Common myeloid progenitor, CD34-positive (primary cell): Measurements from ENCODE around the gene PIP5K1C.

Experiments used
- CTCF ChIA-PET: fragments of 350-600 bp; sonication (Branson Sonifier 250); formaldehyde crosslinking; loops from one replicate; lab custom pipeline; 2021; ENCODE audit warnings: antibody characterized with exemption; lab: Charles Lee
- POLR2A ChIA-PET: fragments of 350-600 bp; sonication (Branson Sonifier 250); formaldehyde crosslinking; loops from one replicate; lab custom pipeline; 2021; ENCODE audit warnings: antibody characterized with exemption; lab: Charles Lee
- DNase-seq, 3 donors: peaks; one replicate each; pipeline versions ENCODE4 v3.0.0 to v3.0.0-alpha.2; 2013
- H3K27ac ChIP-seq, 2 experiments: 1 replicate in 1 of 2; 2 replicates in 1 of 2; pipeline ENCODE4 v1.7.0; 2013; ENCODE audit warnings: inconsistent platforms in 2 of 2, low read length in 2 of 2, mild to moderate bottlenecking in 2 of 2, low read depth in 1 of 2, moderate library complexity in 1 of 2; ENCODE audit not compliant: severe bottlenecking in 2 of 2, insufficient read depth in 1 of 2, poor library complexity in 1 of 2
- H3K27me3 ChIP-seq, 5 experiments: replicated peaks in 2 of 5; 1 replicate in 3 of 5; 2 replicates in 2 of 5; pipeline versions ENCODE4 v1.6.1 to v1.7.0; 2013; ENCODE audit warnings: low read length in 4 of 5, mild to moderate bottlenecking in 2 of 5, moderate library complexity in 2 of 5, inconsistent platforms in 1 of 5; ENCODE audit not compliant: insufficient read depth in 5 of 5, control insufficient read depth in 4 of 5
- H3K36me3 ChIP-seq, 4 experiments: 1 replicate in 2 of 4; 2 replicates in 2 of 4; pipeline versions ENCODE4 v1.6.1 to v1.7.0; 2013; ENCODE audit warnings: low read length in 3 of 4, control low read depth in 1 of 4, mild to moderate bottlenecking in 1 of 4; ENCODE audit not compliant: control insufficient read depth in 4 of 4, insufficient read depth in 4 of 4
- H3K4me1 ChIP-seq, 4 experiments: 1 replicate in 3 of 4; 2 replicates in 1 of 4; pipeline versions ENCODE4 v1.6.1 to v1.7.1; 2013; ENCODE audit warnings: low read length in 3 of 4, mild to moderate bottlenecking in 3 of 4, control low read depth in 1 of 4, inconsistent platforms in 1 of 4, moderate library complexity in 1 of 4; ENCODE audit not compliant: control insufficient read depth in 4 of 4, insufficient read depth in 4 of 4; ENCODE audit errors: control extremely low read depth in 1 of 4
- H3K4me3 ChIP-seq, 7 experiments: 1 replicate in 4 of 7; 2 replicates in 3 of 7; pipeline versions ENCODE4 v1.5.1 to v1.7.0; 2013; ENCODE audit warnings: mild to moderate bottlenecking in 7 of 7, low read length in 6 of 7, moderate library complexity in 6 of 7, inconsistent platforms in 2 of 7, low read depth in 2 of 7, control low read depth in 1 of 7; ENCODE audit not compliant: insufficient read depth in 4 of 7, control insufficient read depth in 1 of 7; ENCODE audit errors: extremely low read depth in 1 of 7
- H3K9me3 ChIP-seq, 5 experiments: 1 replicate in 4 of 5; 2 replicates in 1 of 5; pipeline versions ENCODE4 v1.6.1 to v1.7.1; 2013; ENCODE audit warnings: low read length in 4 of 5, mild to moderate bottlenecking in 2 of 5, inconsistent platforms in 1 of 5, low read depth in 1 of 5, moderate library complexity in 1 of 5; ENCODE audit not compliant: control insufficient read depth in 4 of 5, insufficient read depth in 2 of 5; ENCODE audit errors: control extremely low read depth in 1 of 5
- WGBS: methylation state at CpG from one replicate; pipeline ENCODE4 v1.1.5; 2013; ENCODE audit not compliant: insufficient coverage; 5-methylcytosine and 5-hydroxymethylcytosine counted together

The PIP5K1C gene

DNA sequence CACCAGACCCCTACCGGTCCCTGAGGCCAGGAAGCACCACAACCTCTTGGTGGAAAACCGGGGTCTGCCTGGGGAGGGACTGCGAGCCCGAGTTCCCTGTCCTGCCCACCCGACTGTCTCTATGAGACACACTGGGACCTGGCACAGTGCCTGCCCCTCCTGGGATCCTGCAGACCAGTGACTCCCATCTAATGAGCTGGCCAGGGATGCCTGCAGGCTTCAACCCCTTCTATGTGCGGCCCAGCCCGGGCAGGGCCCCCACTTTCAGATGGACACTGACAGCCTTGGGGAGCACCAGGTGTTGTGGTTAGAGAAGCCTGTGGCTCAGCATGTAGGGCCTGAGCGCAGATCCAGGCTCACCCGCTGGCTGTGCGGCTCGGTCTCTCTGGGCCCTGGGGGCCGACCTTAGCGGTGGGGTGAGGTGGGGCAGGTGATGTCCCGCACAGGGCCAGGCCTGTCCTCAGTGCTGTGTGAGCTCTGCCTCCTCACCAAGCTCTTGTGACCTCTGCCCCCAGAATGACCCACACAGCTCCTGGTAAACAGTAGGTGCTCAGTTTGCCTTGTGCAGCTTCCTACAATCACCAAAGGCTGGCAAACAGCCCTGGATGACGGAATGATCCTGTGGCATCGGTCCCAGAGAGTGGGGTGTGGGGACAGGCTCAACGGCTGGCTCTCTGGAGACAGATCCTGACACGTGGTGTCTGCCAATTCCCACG is 55.8 kb downstream of the PIP5K1C start:
- CTCF ChIA-PET: no interaction called here
- Histone ChIP-seq H3K27ac (no peak overlapping the region), H3K4me3 (no peak overlapping the region), H3K27me3 (no peaks in the 10 kb centered on the region), H3K4me1 (no peaks in the 10 kb centered on the region), H3K36me3 (peaks cover 0 to 41% (median 27%) of the 10 kb centered on the region in 4 experiments), H3K9me3 (no peaks in the 10 kb centered on the region)
- no peak for DNase-seq
- 98% methylated on average over 10 of the region's 19 CpGs for WGBS
- POLR2A ChIA-PET: no interaction called here

DNA sequence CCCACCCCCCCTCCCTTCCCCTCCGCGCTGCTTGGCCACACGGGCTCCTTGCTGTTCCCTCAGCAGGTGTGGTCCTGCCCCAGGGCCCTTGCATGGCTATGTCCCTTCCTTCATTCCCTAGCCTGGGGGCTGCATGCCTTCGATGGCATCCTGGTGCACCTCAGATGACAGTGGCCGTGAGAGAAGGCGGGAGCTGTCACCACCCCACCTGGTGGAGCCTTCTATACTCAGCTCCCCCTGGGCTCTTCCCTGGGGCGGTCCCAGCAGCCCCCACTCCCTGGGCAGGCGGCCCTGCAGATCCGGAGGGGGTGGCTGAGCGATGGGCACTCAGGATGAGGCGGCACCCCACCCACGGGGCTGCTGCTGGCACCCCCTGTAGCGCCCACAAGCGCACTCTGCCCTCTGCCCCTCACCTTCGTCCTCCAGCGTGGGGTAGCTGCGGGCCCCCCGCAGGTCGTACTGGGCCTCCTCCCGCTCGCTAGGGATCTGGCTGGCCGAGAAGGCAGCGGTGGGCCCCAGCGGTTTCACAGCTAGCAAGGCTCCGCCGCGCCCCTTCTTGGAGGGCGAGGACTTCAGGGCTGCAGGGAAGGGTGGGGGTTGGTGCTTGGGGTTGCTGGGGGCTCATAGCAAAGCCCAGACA is 56.5 kb downstream of the PIP5K1C start:
- 96% methylated on average over 26 of the region's 28 CpGs for WGBS

DNA sequence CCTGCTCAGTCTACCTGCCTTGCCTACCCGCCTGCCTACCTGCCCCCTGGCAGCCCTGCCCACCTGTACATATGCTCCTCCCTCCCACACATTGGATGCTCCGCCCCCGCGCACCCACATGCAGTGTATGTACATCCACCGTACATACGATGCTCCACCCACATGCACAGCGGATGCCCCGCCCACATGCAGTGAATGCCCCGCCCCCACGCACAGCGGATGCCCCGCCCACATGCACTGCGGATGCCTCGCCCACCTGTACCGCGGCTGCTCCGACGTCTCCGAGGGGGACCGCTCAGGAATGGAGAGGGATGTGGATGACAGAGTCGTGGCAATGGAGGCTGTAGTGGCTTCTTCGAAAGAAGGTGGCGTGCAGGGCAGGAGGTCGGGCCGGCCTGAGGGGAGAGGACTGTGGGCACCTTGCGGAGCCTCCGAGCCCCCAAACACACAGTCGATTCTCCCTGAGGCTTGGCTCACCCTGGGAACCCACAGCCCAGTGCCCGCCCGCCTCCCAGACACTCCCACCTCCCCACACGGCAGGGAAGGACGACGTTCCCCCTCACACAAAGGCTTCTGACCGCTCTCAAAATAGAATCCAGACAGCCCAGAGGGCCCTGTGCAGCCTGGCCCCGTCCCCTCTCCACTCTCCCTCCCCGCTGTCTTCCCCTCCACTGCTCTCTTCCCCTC is 57.1 kb downstream of the PIP5K1C start:
- H3K4me3 ChIP-seq: no peak overlapping the region
- peaks cover 0 to 45% (median 28%) of the 10 kb centered on the region in 4 experiments for H3K36me3 ChIP-seq
- CTCF ChIA-PET: no interaction called here
- WGBS: 93% methylated on average over 24 of the region's 36 CpGs
- H3K9me3 ChIP-seq: no peaks in the 10 kb centered on the region
- H3K4me1 ChIP-seq: no peaks in the 10 kb centered on the region
- no peaks in the 10 kb centered on the region for H3K27me3 ChIP-seq
- no peak for DNase-seq
- no peak overlapping the region for H3K27ac ChIP-seq
- POLR2A ChIA-PET: no interaction called here

More for the DNA sequence above, 56.5 kb downstream of the PIP5K1C start:
- Histone ChIP-seq H3K9me3 (no peaks in the 10 kb centered on the region), H3K27me3 (no peaks in the 10 kb centered on the region), H3K4me1 (no peaks in the 10 kb centered on the region), H3K27ac (no peak overlapping the region), H3K4me3 (no peak overlapping the region), H3K36me3 (peaks cover 0 to 46% (median 27%) of the 10 kb centered on the region in 4 experiments)
- ChIA-PET POLR2A (no interaction called here), CTCF (no interaction called here)
- DNase-seq: no peak

DNA sequence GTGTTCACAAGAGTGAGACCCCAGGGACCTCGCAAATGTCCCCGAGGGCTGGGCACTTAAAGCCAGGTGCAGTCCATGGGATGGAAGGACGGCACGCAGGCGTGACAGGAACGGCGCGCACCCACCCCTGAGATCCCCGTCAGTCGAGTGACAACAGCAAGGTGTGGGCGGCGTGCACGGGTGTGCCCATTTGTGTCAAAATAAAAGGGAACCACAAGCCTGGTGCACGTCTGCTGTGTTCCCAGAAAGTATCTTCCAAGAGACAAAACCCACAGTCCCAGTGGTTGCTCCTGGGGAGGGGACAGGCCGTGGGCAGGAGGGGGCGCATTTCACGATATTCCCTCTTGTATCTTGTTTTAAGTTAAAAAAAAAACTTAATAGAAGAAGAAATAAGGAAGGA is 58.0 kb downstream of the PIP5K1C start:
- WGBS: 97% methylated on average over 17 of the region's 17 CpGs
- ChIA-PET POLR2A (no interaction called here), CTCF (no interaction called here)
- Histone ChIP-seq H3K4me1 (no peaks in the 10 kb centered on the region), H3K4me3 (no peak overlapping the region), H3K27me3 (no peaks in the 10 kb centered on the region), H3K9me3 (no peaks in the 10 kb centered on the region), H3K27ac (no peak overlapping the region), H3K36me3 (peaks cover 0 to 48% (median 29%) of the 10 kb centered on the region in 4 experiments)
- no peak for DNase-seq

DNA sequence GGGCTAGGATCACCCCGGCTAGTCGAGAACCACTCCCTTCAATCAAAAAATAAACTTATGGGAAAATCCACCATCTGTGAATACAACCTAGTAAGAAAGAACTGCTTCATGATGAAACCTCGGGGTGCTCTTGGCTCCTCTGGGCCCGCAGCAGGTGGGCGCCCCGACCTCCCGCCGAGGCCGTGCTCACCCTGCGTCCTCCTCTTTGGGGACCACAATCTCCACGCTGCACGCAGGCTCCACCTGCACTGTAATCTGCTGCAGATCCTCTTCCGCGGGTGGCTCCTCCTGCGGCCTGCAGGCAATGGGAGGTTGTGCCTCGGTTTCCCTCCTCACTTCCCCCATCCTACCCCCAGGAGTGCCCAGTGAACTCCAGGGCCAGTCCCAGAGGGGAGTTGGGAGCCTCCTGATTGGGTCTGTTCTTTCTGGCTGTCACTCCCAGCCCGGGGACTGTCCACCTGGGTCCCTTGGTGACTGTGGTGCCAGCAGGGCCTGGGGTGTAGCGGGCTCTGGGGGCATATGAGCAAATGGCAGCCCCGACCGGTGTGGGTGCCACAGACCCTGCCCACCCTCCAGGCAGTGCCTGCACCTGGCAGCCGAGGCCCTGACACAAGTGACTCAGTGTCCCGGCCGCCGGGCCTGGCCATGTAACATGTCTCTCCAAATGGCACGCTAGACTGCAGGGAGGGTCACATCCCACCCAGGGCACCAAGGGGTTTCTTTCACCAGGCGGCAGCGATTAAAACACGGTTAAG is 58.6 kb downstream of the PIP5K1C start:
- no peaks in the 10 kb centered on the region for H3K9me3 ChIP-seq
- DNase-seq: no peak
- 93% methylated on average over 23 of the region's 28 CpGs for WGBS
- no peak overlapping the region for H3K4me3 ChIP-seq
- CTCF ChIA-PET: no interaction called here
- no peaks in the 10 kb centered on the region for H3K4me1 ChIP-seq
- POLR2A ChIA-PET: no interaction called here
- H3K27me3 ChIP-seq: no peaks in the 10 kb centered on the region
- peaks cover 0 to 52% (median 31%) of the 10 kb centered on the region in 4 experiments for H3K36me3 ChIP-seq
- no peak overlapping the region for H3K27ac ChIP-seq

DNA sequence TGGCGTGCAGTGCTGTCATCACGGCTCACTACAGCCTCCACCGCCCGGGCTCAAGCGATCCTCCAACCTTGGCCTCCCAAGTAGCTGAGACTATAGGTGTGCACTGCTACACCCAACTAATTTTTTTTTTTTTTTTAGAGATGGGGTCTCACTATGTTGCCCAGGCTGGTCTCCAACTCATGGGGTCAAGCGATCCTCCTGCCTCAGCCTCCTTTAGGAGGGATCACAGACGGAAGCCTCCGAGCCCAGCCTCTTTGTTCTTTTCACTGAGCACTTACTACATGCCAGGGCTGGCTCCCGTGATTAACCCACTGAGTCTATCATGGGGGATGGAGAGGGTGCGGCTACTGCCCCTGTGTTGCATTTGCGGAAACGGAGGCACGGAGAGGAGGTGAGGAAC is 60.8 kb downstream of the PIP5K1C start:
- 99% methylated on average over 10 of the region's 13 CpGs for WGBS
- Histone ChIP-seq H3K27me3 (no peaks in the 10 kb centered on the region), H3K4me3 (no peak overlapping the region), H3K27ac (no peak overlapping the region), H3K36me3 (peaks cover 0 to 46% (median 22%) of the 10 kb centered on the region in 4 experiments), H3K4me1 (no peaks in the 10 kb centered on the region), H3K9me3 (no peaks in the 10 kb centered on the region)
- DNase-seq: no peak
- POLR2A ChIA-PET: no interaction called here
- CTCF ChIA-PET: no interaction called here
